ENCODE results near the gene WDR74.

Gene WDR74

GRCh38 chr11:62796281-62796680 is 43.1 kb downstream of the WDR74 start:
- no peak for DNase-seq (ENCODE audit: extremely low read depth, insufficient read length)
- Histone ChIP-seq H3K4me3 (replicated peaks; ENCODE audit: low read depth, low read length) (no peak overlapping the region), H3K36me3 (ENCODE audit: control insufficient read depth, insufficient read depth, low read length) (peaks cover 37% of the 10 kb centered on the region), H3K27me3 (replicated peaks; ENCODE audit: control insufficient read depth, insufficient read depth, low read length) (no peaks in the 10 kb centered on the region)
- no peak for TF ChIP-seq CTCF (IDR thresholded peaks at IDR 0.05; ENCODE audit: insufficient read depth, low read length, poor library complexity, severe bottlenecking)

- H3K36me3 ChIP-seq (ENCODE audit: control insufficient read depth, insufficient read depth, low read length): peaks cover 28% of the 10 kb centered on the region
- no peak for DNase-seq (ENCODE audit: extremely low read depth, insufficient read length)
- TF ChIP-seq CTCF (IDR thresholded peaks at IDR 0.05; ENCODE audit: insufficient read depth, low read length, poor library complexity, severe bottlenecking): no peak
- H3K27me3 ChIP-seq (replicated peaks; ENCODE audit: control insufficient read depth, insufficient read depth, low read length): no peaks in the 10 kb centered on the region
- no peak overlapping the region for H3K4me3 ChIP-seq (replicated peaks; ENCODE audit: low read depth, low read length)
Measured at GRCh38 chr11:62794201-62794775, 45.1 kb downstream of the WDR74 start.

- no peaks in the 10 kb centered on the region for H3K27me3 ChIP-seq (replicated peaks; ENCODE audit: control insufficient read depth, insufficient read depth, low read length)
- peak overlapping the region; percentile 90; the same call in 1 of the 2 replicates for H3K4me3 ChIP-seq (replicated peaks; ENCODE audit: low read depth, low read length)
- DNase-seq (ENCODE audit: extremely low read depth, insufficient read length): peak; percentile 23
- peaks cover 25% of the 10 kb centered on the region for H3K36me3 ChIP-seq (ENCODE audit: control insufficient read depth, insufficient read depth, low read length)
- TF ChIP-seq CTCF (IDR thresholded peaks at IDR 0.05; ENCODE audit: insufficient read depth, low read length, poor library complexity, severe bottlenecking): no peak
Measured at GRCh38 chr11:62792202-62792575, 47.2 kb downstream of the WDR74 start.

GRCh38 chr11:62791501-62792201 is 47.7 kb downstream of the WDR74 start, which contains the start of gene TMEM223:
Gene TMEM223, minus strand, starts transcription at chr11:62792006. Its CDS starts 12 bp downstream, at chr11:62791994.
- Histone ChIP-seq H3K4me3 (replicated peaks; ENCODE audit: low read depth, low read length) (peak within 1 kb of the TSS; percentile 90), H3K27me3 (replicated peaks; ENCODE audit: control insufficient read depth, insufficient read depth, low read length) (no peaks in the 10 kb centered on the region), H3K36me3 (ENCODE audit: control insufficient read depth, insufficient read depth, low read length) (peaks cover 25% of the 10 kb centered on the region)
- DNase-seq (ENCODE audit: extremely low read depth, insufficient read length): peak; percentile 86
- no peak for TF ChIP-seq CTCF (IDR thresholded peaks at IDR 0.05; ENCODE audit: insufficient read depth, low read length, poor library complexity, severe bottlenecking)

GRCh38 chr11:62789576-62789975 is 49.8 kb downstream of the WDR74 start:
- H3K4me3 ChIP-seq (replicated peaks; ENCODE audit: low read depth, low read length): no peak overlapping the region
- peaks cover 18% of the 10 kb centered on the region for H3K36me3 ChIP-seq (ENCODE audit: control insufficient read depth, insufficient read depth, low read length)
- no peaks in the 10 kb centered on the region for H3K27me3 ChIP-seq (replicated peaks; ENCODE audit: control insufficient read depth, insufficient read depth, low read length)
- DNase-seq (ENCODE audit: extremely low read depth, insufficient read length): no peak
- no peak for TF ChIP-seq CTCF (IDR thresholded peaks at IDR 0.05; ENCODE audit: insufficient read depth, low read length, poor library complexity, severe bottlenecking)
